Activated CD4-positive, alpha-beta T cell treated with anti-CD3 and anti-CD28 coated beads, Interleukin-2, amount 50 U/mL, for 1 hour (primary cell): Measurements from ENCODE around the gene CCSAP.
A peak's percentile ranks its signal among the peaks of the same experiment; 100 is the strongest.
"Not testable (repeated sequence)": the region's sequence is repeated elsewhere in the genome, so short reads cannot be mapped to it uniquely, and the experiment has no call there.

ENCODE experiments used
- DNase-seq: peaks from one replicate; pipeline ENCODE4 v3.0.0-alpha.2; 2020

CCSAP gene

GRCh38 chr1:229342656-229343569 lies at the start of gene CCSAP:
CCSAP (minus strand) TSS chr1:229343047; CDS start chr1:229342465, 582 bp downstream.
- peak; percentile 56 for DNase-seq

GRCh38 chr1:229390130-229390529 lies 47.3 kb upstream of the CCSAP start:
- DNase-seq = no peak

GRCh38 chr1:229388897-229389580 lies 46.2 kb upstream of the CCSAP start:
- DNase-seq = no peak

- no peak for DNase-seq
These were observed 43.1 kb upstream of the CCSAP start for GRCh38 chr1:229385853-229386456.

- DNase-seq = no peak
These were observed 42.0 kb upstream of the CCSAP start for GRCh38 chr1:229384822-229385221.

- no peak for DNase-seq
These were observed 41.1 kb upstream of the CCSAP start for GRCh38 chr1:229383961-229384360.

- DNase-seq = no peak
These were observed 40.3 kb upstream of the CCSAP start for GRCh38 chr1:229383188-229383587.

- no peak for DNase-seq
These were observed 38.4 kb upstream of the CCSAP start for GRCh38 chr1:229381234-229381633.

GRCh38 chr1:229380536-229381160 lies 37.8 kb upstream of the CCSAP start:
- DNase-seq = no peak

- DNase-seq = no peak
These were observed 37.0 kb upstream of the CCSAP start for GRCh38 chr1:229379846-229380245.

- DNase-seq = no peak
These were observed 35.9 kb upstream of the CCSAP start for GRCh38 chr1:229378586-229379367.

- DNase-seq = not testable (repeated sequence)
These were observed 35.2 kb upstream of the CCSAP start for GRCh38 chr1:229378035-229378434.

- DNase-seq = no peak
These were observed 34.6 kb upstream of the CCSAP start for GRCh38 chr1:229377429-229377828.

GRCh38 chr1:229376521-229376920 lies 33.7 kb upstream of the CCSAP start:
- DNase-seq = no peak

GRCh38 chr1:229374485-229374884 lies 31.6 kb upstream of the CCSAP start:
- DNase-seq = no peak

GRCh38 chr1:229373395-229373794 lies 30.5 kb upstream of the CCSAP start:
- DNase-seq = no peak

GRCh38 chr1:229372251-229372650 lies 29.4 kb upstream of the CCSAP start:
- DNase-seq = no peak

- no peak for DNase-seq
These were observed 28.8 kb upstream of the CCSAP start for GRCh38 chr1:229371624-229372023.

- no peak for DNase-seq
These were observed 27.8 kb upstream of the CCSAP start for GRCh38 chr1:229370601-229371021.

- DNase-seq = no peak
These were observed 25.5 kb upstream of the CCSAP start for GRCh38 chr1:229368347-229368746.

- no peak for DNase-seq
These were observed 22.7 kb upstream of the CCSAP start for GRCh38 chr1:229365569-229365968.
